Middle frontal gyrus (tissue), 1 donor: ENCODE results near the gene GPC6.

Source experiments
- DNase-seq: peaks from one replicate; pipeline ENCODE4 v3.0.0-alpha.2; 2015; ENCODE audit warnings: low spot score; ENCODE audit errors: extremely low spot score

GPC6 gene

DNA sequence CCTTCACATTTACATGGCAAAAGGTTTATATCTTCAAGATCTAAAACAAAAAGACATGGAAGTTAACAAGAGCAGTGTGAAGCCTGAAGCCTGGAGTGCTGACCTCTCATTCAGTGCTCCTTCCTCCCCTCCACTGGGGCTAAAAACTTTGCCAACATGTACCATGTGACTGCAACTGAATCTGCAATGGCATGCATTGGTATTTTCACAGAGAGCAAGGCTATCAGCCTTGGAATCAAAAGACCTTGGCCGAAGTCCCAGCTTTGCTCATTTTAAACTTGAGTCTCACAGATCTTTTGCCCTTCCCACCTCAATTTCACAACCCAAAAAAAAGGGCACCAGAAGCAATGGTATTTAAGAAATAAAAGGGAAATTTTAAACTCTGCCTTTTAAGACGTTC is 927.8 kb downstream of the GPC6 start:
- DNase-seq, result no peak

GRCh38 chr13:94157705-94158218 is 931.2 kb downstream of the GPC6 start:
- DNase-seq, result no peak

DNA sequence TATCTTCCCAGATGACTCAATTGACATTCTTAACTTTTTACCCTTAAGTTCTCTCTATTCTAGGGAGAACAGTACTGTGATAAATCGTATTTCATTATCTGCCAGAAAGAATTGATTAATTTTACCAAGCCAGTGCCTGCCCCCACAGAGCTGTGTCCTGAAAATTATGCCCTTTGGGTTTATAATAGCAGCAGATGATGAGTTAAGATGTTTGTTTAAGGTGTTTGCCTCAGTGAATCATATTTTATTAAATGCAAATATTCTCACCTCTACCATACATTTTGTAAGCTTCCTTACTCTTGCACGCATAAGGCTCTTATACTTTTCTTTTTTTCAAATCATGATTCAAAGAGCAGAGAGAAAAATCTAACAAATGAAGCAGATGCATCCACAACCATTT is 934.3 kb downstream of the GPC6 start:
- no peak for DNase-seq

DNA sequence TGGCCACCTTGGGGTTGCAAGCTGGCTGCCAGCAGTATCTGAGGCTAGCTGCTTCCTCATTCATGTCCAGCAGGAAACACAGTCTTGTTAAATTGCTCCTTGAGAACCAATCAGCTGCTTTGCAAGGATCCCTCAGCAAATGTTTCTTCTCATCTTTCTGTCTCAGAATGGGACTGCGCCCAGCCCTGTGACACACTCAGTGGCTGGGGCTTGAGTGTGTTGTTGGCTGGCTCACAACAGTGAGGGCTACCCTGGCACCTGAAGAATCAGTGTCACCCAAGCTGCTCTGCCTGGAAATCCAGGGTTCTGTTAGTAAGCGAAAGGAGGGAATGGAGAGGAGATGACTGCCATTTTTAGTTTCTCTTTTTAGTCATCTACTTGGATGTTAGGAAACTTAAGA is 935.7 kb downstream of the GPC6 start:
- no peak for DNase-seq

DNA sequence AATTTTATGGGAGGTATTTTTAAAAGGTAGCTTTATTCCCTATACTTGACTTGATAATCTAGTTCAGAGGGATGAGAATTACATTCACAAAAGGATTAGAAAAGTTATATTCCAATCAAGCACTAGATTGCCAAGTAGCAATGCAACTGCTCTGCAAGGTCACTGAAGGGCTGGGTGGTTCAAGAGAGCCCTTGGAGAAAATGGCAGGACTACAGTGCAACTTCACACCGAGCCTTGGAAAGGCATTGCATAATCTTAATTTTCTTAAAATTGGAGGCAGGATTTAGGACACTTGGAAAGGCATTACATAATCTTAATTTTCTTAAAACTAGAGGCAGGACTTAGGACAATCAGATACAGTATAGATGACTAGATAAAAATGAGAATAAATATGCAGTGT is 936.9 kb downstream of the GPC6 start:
- no peak for DNase-seq

DNA sequence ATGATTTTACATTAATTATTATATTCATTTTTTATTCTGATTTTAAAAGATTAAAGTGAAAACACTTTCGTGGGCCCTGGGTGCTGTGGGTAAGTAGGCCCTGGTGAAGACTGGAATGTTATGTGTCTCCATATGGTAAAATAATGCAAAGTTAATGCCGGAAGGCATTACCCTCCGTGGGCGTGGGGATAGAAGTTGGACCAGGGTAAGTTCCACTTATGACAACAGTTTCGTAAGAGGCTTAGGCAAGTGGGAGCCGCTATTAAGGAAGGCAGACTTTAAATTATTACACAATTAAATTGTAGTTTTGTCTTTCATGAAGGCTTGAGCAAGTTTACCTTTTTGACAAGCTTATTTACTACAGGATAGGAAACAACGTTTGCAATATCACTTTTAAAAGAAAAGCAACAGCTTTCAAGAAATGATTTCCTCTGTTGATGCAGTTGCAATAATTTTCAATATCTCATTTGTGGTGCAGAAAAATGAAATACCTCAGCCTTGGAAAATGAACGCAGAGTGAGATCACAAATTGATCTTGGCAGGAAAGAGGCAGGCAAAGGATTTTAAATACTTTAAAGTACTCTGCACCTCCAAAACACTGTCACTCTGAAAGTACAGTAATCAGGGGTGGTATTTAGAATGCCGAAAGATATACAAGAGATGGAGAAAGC is 942.3 kb downstream of the GPC6 start:
- DNase-seq, result no peak

DNA sequence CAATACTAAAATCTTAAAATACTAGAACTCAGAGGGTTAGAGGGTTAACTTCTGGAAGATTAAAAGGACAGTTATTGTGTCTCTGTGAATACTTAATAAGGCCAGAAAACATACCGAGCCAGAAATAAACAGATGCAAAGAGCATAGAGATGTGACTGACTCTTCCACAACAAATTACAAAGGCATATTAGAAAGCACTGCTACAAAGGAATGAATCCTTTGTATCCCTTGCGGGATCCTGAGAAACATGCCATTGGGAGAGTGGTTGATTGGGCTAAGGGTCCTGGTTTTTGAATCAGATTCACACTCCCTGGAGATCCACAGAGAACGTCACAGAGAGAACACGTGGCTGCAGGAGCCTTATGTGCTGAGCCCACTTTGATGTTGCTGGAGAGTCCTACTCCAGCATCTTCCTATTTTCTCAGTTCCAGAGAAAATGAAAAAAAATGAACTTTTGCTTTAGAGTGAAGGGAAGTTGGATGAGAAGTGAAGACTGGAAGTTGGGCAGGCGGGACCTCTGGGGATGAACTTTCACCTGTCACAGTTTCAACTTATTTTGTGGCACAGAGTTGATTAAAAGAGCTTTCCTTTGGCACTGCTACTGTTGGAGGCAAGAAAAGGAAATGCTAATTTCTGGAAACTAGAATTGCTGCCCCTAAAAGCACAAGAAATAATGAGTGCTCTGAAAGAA is 943.0 kb downstream of the GPC6 start:
- DNase-seq, result no peak

GRCh38 chr13:94170145-94170571 is 943.6 kb downstream of the GPC6 start:
- DNase-seq, result no peak

GRCh38 chr13:94172416-94172815 is 945.8 kb downstream of the GPC6 start:
- DNase-seq, result no peak

DNA sequence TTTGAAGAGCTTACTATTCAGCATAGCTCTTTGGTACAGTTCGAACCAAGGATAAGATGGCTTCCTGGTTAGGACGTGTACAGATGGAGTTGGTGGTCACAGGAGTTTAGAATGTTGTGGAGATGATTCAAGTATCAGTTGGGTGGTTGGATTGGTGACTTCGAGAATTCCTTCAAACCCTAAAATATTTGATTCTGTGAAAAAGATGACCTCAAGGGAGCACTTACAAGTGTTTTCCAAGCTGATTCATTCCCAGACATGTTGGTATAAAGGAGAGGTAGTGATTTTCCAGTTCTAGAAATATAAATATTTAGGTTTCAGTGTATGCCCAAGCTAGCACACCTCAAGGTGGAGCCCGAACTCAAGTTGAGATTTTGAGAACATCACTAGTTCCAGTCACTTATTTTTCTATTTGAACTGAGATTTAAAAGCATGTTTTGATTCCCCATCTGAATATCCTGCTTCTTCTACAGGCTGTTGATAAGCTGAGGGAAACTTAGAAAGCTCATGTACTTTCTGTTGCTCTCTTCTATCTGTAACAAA is 946.8 kb downstream of the GPC6 start:
- DNase-seq, result no peak

GRCh38 chr13:94174009-94174408 is 947.4 kb downstream of the GPC6 start:
- no peak for DNase-seq

DNA sequence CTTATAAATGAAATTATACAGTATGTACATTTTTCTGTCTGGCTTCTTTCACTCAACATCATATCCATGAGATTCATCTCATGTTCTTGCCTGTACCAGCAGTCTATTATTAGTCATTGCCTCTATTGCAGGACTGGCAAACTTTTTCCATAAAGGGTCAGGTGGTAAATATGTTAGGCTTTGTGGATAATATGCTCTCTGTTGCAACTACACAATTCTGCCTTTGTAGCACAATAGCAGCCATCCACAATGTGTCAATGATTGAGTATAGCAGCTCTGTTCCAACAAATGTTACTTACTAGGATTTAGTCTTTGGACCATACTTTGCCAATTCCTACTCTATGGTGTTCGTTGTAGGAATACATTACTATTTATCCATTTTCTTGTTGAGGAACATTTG is 948.5 kb downstream of the GPC6 start:
- DNase-seq, result no peak

DNA sequence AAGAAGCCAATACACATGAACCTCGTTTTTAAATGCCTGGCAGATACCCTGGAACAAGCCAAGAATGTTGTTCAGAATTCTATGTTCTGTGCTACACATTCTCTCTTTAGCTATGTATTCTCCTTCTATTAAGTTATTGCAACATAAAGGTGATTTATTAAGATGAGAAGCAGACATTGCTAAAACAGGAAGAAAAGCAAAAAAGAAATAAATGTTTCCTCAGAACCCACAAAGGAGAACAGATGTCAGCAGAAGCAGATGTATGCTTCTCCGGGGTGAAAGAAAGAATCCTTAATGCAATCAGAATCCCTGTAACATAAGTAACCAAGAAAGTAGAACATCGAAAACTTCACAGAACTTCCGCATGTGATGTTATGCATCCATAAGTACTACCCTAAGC is 950.0 kb downstream of the GPC6 start:
- no peak for DNase-seq

DNA sequence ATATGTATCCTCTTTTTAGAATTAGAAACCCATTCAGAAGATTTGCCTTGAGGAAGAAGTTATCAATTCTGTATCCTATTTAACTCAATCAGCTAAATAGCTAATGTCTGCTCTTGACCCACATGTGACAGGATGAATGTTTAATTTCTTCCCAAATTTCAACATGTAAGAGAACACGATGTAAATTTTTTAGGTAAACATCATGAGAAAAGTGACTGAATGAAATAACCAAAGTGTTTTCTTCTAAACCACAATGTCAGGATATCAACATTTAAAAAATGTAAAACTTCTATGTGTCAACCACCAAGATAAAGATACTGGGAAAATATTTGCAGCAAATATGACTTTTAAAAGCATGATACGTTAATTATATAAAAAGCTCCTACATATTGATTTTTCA is 950.4 kb downstream of the GPC6 start:
- no peak for DNase-seq

DNA sequence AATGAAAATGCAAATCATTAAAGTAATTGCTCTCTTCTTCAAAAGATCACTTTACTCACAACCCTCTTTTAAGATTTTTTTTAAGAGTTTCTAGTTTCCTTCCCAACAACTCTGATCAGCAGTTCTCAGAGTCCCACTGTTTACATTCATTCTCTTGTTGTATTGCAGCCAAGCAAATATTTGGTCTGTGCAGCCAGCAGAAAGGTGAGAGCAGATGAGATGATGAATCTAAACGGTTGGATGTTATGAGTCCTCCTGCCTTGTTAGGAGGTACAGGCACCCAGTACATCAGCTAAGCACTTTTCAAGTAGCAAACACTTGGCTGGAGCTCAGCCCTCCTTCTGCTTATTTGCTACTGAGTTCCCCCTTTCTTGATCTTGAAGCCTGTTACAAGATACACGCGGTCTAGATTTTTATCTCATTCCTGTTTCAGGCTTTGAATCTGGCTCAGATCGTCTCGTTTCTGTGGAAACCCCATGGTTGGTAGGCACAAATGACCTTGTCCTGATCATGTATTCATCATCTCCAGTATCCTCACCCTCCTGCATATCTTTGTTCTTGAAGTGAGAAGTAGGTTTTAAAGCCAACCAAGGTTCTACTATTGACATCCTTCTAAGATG is 952.1 kb downstream of the GPC6 start:
- DNase-seq, result no peak

DNA sequence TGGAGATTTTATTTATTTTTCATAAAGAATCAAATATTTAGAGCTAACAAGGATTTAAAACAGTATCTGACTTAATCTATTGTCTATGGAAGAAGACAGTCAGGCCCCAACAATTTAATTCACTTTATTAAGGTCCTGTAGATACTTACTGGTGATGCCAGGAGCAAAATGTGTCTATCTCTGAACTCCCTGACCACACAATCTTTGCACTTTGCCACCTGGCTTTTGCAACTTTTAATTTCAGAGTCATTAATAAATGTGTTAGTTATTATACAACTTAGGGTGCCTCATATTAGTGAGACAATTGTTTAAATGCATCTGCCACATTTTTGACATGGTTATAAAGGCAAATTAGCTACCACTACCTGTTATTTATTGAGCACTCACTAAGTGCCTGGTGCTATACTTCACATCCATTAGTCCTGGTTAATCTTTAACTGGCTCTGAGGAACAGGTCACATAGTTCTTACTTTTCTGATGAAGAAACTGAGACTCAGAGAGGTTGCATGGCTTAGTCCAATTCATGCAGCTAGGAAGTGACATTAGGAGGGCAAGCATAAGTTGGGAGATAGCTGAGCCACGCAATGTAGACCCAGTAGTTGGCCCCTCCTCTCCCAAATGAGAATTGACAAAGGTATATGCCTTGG is 955.0 kb downstream of the GPC6 start:
- no peak for DNase-seq

DNA sequence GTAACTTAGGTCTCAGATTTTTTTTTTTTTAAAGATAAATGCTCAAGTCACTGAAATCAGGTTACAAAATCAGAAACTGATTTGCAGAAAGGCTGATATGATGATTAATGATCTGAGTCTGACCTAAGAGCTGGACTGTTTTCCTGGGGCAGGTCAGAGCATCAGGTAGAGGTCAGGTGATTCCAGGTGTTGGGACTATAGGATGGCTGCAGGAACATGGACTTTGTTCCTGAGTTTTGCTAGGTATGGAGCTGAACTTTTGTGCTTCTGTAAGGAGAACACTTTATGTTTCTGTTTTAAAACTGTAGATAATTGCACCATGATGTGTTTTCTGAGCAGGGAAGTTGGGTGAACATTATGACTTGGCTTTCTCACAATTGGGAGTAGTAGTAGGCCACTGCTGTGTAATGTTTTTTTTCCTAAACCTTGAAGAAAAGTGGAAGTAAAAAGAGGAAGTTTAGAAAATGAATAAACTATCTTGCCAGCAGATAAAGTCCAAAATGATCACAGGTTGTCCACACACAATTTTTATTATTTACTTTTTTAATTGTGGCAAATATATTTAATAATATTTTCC is 955.7 kb downstream of the GPC6 start:
- no peak for DNase-seq

DNA sequence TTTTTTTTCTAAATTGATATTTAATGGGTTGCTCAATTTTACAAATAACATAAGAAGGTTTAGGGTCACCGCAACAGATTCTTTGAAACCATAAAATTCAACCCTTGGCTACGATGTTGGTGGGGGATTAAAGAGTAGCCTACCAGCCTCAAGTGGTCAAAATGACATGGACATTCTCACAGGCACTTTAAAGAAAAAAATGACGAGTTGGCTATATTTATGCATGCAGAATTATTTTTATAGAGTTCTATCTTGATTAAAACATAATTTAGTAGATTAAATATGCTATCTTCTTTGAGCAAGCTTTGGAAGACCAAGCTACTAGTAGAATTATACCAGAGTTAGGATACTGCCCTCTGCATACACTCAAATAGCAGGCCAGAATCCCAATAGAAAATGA is 959.9 kb downstream of the GPC6 start:
- no peak for DNase-seq

GRCh38 chr13:94188201-94188854 is 961.7 kb downstream of the GPC6 start:
- no peak for DNase-seq

DNA sequence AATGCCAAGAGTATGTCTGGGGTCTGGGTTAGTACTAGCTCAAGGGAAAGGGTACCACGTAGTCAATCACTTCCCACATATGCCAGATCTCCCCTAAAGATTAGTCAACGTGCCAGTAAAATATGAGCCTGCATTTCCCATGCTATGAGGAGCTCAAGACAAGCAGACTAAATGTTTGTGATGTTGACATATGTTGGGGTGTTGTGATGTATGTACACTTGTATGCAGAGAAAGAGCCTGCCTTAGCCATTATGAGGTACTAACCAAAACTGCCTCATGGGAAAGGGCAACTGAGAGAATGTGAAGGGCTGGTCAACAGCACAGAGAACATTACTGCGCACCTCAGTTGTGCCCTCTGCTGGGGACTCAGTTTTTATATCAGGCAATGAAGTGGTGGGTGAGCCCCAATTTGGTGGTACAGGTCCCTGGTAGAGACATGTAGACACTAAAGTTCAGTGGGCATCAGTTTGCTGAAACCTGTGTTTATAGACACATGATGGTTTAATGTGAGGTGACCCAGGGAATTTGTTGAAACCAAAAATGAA is 965.9 kb downstream of the GPC6 start:
- no peak for DNase-seq

- no peak for DNase-seq
These were observed 969.1 kb downstream of the GPC6 start for GRCh38 chr13:94195715-94196114.
